CD4-positive, alpha-beta T cell treated with Interleukin-21 for 1 hour (primary cell): ENCODE measurements around the gene GLTP.
A peak's percentile ranks its signal among the peaks of the same experiment; 100 is the strongest.

Experiments used
- DNase-seq: peaks from one replicate; pipeline ENCODE4 v3.0.0-alpha.2; 2020

The GLTP gene

GRCh38 chr12:109818253-109818652 lies 62.1 kb downstream of the GLTP start:
- DNase-seq = no peak

- DNase-seq = no peak
These were observed 62.6 kb downstream of the GLTP start for GRCh38 chr12:109817627-109818231.

- DNase-seq = no peak
These were observed 63.5 kb downstream of the GLTP start for GRCh38 chr12:109816870-109817269.

GRCh38 chr12:109815757-109816617 lies 64.4 kb downstream of the GLTP start:
- DNase-seq = no peak

- no peak for DNase-seq
These were observed 65.1 kb downstream of the GLTP start for GRCh38 chr12:109815225-109815624.

- no peak for DNase-seq
These were observed 65.7 kb downstream of the GLTP start for GRCh38 chr12:109814600-109815150.

GRCh38 chr12:109813810-109814416 lies 66.4 kb downstream of the GLTP start:
- DNase-seq = no peak

GRCh38 chr12:109811624-109811995 lies 68.7 kb downstream of the GLTP start:
- no peak for DNase-seq

- no peak for DNase-seq
These were observed 69.3 kb downstream of the GLTP start for GRCh38 chr12:109810954-109811623.

GRCh38 chr12:109808876-109809646 lies 71.3 kb downstream of the GLTP start:
- DNase-seq = no peak

- no peak for DNase-seq
These were observed 72.2 kb downstream of the GLTP start for GRCh38 chr12:109807954-109808643.

GRCh38 chr12:109804820-109805761 lies 75.2 kb downstream of the GLTP start:
- DNase-seq = peak; percentile 74

GRCh38 chr12:109803678-109804077 lies 76.7 kb downstream of the GLTP start:
- DNase-seq = no peak

GRCh38 chr12:109802828-109803227 lies 77.5 kb downstream of the GLTP start:
- DNase-seq = no peak
